ENCODE results near the gene C11orf86.
A peak's percentile ranks its signal among the peaks of the same experiment; 100 is the strongest.
"Not testable (repeated sequence)": the region's sequence is repeated elsewhere in the genome, so short reads cannot be mapped to it uniquely, and the experiment has no call there.

The C11orf86 gene

DNA sequence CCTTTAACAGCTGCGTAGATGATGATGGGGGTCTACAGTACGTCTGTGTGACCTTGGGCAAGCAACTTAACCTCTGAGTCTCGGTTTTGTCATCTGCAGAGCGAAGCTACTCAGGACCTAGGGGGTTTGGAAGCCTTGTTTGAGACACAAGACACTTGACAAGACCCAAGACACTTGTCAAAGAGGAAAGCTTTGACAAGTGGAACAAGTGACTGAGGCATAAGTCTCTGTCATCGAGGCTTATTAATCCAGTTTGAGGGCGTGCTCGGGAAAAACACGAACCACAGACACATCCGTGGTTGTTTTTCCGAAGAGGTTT is 16.2 kb upstream of the C11orf86 start:
- no peaks in the 10 kb centered on the region for H3K36me3 ChIP-seq (ENCODE audit: insufficient read depth, low read length)

GRCh38 chr11:66961691-66962213 is 13.4 kb upstream of the C11orf86 start:
- not testable (repeated sequence) for H3K9me3 ChIP-seq (ENCODE audit: insufficient read depth, low read depth, low read length); H3K79me2 ChIP-seq (ENCODE audit: insufficient read depth, low read length); H3K36me3 ChIP-seq (ENCODE audit: insufficient read depth, low read length); H2AFZ ChIP-seq (ENCODE audit: low read length); H4K20me1 ChIP-seq (ENCODE audit: insufficient read depth, low read length, poor library complexity, severe bottlenecking); H3F3A ChIP-seq (ENCODE audit: low read depth); H3K9me2 ChIP-seq (replicated peaks; ENCODE audit: low read depth, low read length); H3K4me3 ChIP-seq (ENCODE audit: low read length, poor library complexity, severe bottlenecking); H3K4me2 ChIP-seq (ENCODE audit: low read depth, low read length, poor library complexity, severe bottlenecking); H3K9ac ChIP-seq (ENCODE audit: low read depth, low read length, poor library complexity, severe bottlenecking); H3K27me3 ChIP-seq (ENCODE audit: insufficient read depth, low read length, poor library complexity, severe bottlenecking)
- H3K4me1 ChIP-seq (ENCODE audit: insufficient read depth, low read length, poor library complexity, severe bottlenecking) = peaks cover 19% of the 10 kb centered on the region

More for the DNA sequence above, 16.2 kb upstream of the C11orf86 start:
- no peaks in the 10 kb centered on the region; the same call in 1 of the 2 replicates for H3F3A ChIP-seq (ENCODE audit: low read depth)
- peak overlapping the region; percentile 91 for H3K4me2 ChIP-seq (ENCODE audit: low read depth, low read length, poor library complexity, severe bottlenecking)
- H4K20me1 ChIP-seq (ENCODE audit: insufficient read depth, low read length, poor library complexity, severe bottlenecking) = no peaks in the 10 kb centered on the region
- H3K9me2 ChIP-seq (replicated peaks; ENCODE audit: low read depth, low read length) = no peaks in the 10 kb centered on the region
- H2AFZ ChIP-seq (ENCODE audit: low read length) = peak overlapping the region; percentile 85
- H3K27me3 ChIP-seq (ENCODE audit: insufficient read depth, low read length, poor library complexity, severe bottlenecking) = no peaks in the 10 kb centered on the region
- TF ChIP-seq EZH2phosphoT487 (IDR thresholded peaks at IDR 0.05; ENCODE audit: borderline replicate concordance) (no peak), CTCF (conservative IDR thresholded peaks at IDR 0.05; ENCODE audit: low read length) (no peak)
- no peaks in the 10 kb centered on the region for H3K79me2 ChIP-seq (ENCODE audit: insufficient read depth, low read length)
- H3K9me3 ChIP-seq (ENCODE audit: insufficient read depth, low read depth, low read length) = no peaks in the 10 kb centered on the region
- H3K4me3 ChIP-seq (ENCODE audit: low read length, poor library complexity, severe bottlenecking) = peak overlapping the region; percentile 70
- H3K4me1 ChIP-seq (ENCODE audit: insufficient read depth, low read length, poor library complexity, severe bottlenecking) = peaks cover 21% of the 10 kb centered on the region
- H3K9ac ChIP-seq (ENCODE audit: low read depth, low read length, poor library complexity, severe bottlenecking) = peak overlapping the region; percentile 57

- no peaks in the 10 kb centered on the region for H3K9me3 ChIP-seq (ENCODE audit: insufficient read depth, low read depth, low read length)
- no peak overlapping the region for H3K4me3 ChIP-seq (ENCODE audit: low read length, poor library complexity, severe bottlenecking)
- no peak overlapping the region for H3K4me2 ChIP-seq (ENCODE audit: low read depth, low read length, poor library complexity, severe bottlenecking)
- H2AFZ ChIP-seq (ENCODE audit: low read length) = no peak overlapping the region
- TF ChIP-seq EZH2phosphoT487 (IDR thresholded peaks at IDR 0.05; ENCODE audit: borderline replicate concordance) (no peak), CTCF (conservative IDR thresholded peaks at IDR 0.05; ENCODE audit: low read length) (no peak)
- H4K20me1 ChIP-seq (ENCODE audit: insufficient read depth, low read length, poor library complexity, severe bottlenecking) = no peaks in the 10 kb centered on the region
- no peak overlapping the region for H3K9ac ChIP-seq (ENCODE audit: low read depth, low read length, poor library complexity, severe bottlenecking)
- no peaks in the 10 kb centered on the region; the same call in 1 of the 2 replicates for H3F3A ChIP-seq (ENCODE audit: low read depth)
- H3K4me1 ChIP-seq (ENCODE audit: insufficient read depth, low read length, poor library complexity, severe bottlenecking) = peaks cover 14% of the 10 kb centered on the region
- H3K9me2 ChIP-seq (replicated peaks; ENCODE audit: low read depth, low read length) = no peaks in the 10 kb centered on the region
- no peaks in the 10 kb centered on the region for H3K36me3 ChIP-seq (ENCODE audit: insufficient read depth, low read length)
- no peaks in the 10 kb centered on the region for H3K27me3 ChIP-seq (ENCODE audit: insufficient read depth, low read length, poor library complexity, severe bottlenecking)
- no peaks in the 10 kb centered on the region for H3K79me2 ChIP-seq (ENCODE audit: insufficient read depth, low read length)
These were observed 12.9 kb upstream of the C11orf86 start for GRCh38 chr11:66962247-66962646.

DNA sequence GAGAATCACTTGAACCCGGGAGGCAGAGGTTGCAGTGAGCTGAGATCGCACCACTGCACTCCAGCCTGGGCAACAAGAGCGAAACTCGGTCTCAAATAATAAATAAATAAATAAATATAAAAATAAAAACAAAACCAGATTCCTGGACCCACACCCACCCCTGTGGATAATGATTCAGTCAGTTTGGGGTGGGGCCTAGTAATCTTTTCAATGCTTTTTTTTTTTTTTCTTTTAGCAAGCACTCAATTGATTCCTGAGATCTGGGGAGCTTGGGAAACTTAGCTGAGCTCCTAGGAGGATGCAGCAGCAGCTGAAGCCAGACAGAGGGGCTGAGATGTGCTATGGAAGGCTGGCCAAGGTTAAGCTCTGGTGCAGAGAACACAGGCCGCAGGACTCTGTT is 12.3 kb upstream of the C11orf86 start:
- H3K4me2 ChIP-seq (ENCODE audit: low read depth, low read length, poor library complexity, severe bottlenecking) = no peak overlapping the region
- H4K20me1 ChIP-seq (ENCODE audit: insufficient read depth, low read length, poor library complexity, severe bottlenecking) = no peaks in the 10 kb centered on the region
- no peaks in the 10 kb centered on the region for H3K9me3 ChIP-seq (ENCODE audit: insufficient read depth, low read depth, low read length)
- no peak overlapping the region for H3K4me3 ChIP-seq (ENCODE audit: low read length, poor library complexity, severe bottlenecking)
- H3K4me1 ChIP-seq (ENCODE audit: insufficient read depth, low read length, poor library complexity, severe bottlenecking) = peaks cover 10% of the 10 kb centered on the region
- no peak for TF ChIP-seq CTCF (conservative IDR thresholded peaks at IDR 0.05; ENCODE audit: low read length)
- TF ChIP-seq EZH2phosphoT487 (IDR thresholded peaks at IDR 0.05; ENCODE audit: borderline replicate concordance) = no peak
- H3K79me2 ChIP-seq (ENCODE audit: insufficient read depth, low read length) = no peaks in the 10 kb centered on the region
- no peak overlapping the region for H2AFZ ChIP-seq (ENCODE audit: low read length)
- no peak overlapping the region for H3K9ac ChIP-seq (ENCODE audit: low read depth, low read length, poor library complexity, severe bottlenecking)
- H3K36me3 ChIP-seq (ENCODE audit: insufficient read depth, low read length) = no peaks in the 10 kb centered on the region
- H3K9me2 ChIP-seq (replicated peaks; ENCODE audit: low read depth, low read length) = no peaks in the 10 kb centered on the region
- H3K27me3 ChIP-seq (ENCODE audit: insufficient read depth, low read length, poor library complexity, severe bottlenecking) = no peaks in the 10 kb centered on the region
- no peaks in the 10 kb centered on the region for H3F3A ChIP-seq (ENCODE audit: low read depth)

Data from Loucy (cell line).